OCI-LY7 (cell line): Measurements from ENCODE around the gene ABCA12. TPM values are rescaled to one million over a fixed set of nuclear protein-coding genes. Genes with fewer than 3 reads are reported as not detected.

Experiments used
- BruUV-seq: library from RNA; stranded (reverse); fragments of 400-500 nt; replicated peaks from 2 replicates; lab custom pipeline; 2021; lab: Mats Ljungman, UMichigan
- CTCF ChIA-PET: fragments of 300-600 bp; sonication (Branson Sonifier 250); formaldehyde crosslinking; loops from one replicate; lab custom pipeline; 2022; ENCODE audit warnings: antibody characterized with exemption; ENCODE audit not compliant: unreplicated experiment; lab: Charles Lee
- POLR2A ChIA-PET: fragments of 300-600 bp; sonication (Branson Sonifier 250); formaldehyde crosslinking; loops from one replicate; lab custom pipeline; 2022; ENCODE audit warnings: antibody characterized with exemption; lab: Charles Lee
- DNase-seq: peaks from one replicate; pipeline ENCODE4 v3.0.0-alpha.2; 2015; ENCODE audit warnings: low spot score
- H2AFZ ChIP-seq: fragments of 200-600 bp; sonication (generic), shearing (Covaris generic); 2 replicates; pipeline ENCODE4 v1.6.1; 2014; ENCODE audit warnings: mild to moderate bottlenecking, antibody characterized with exemption, low read length, moderate library complexity
- H3K27ac ChIP-seq: fragments of 200-600 bp; sonication (generic); 2 replicates; pipeline ENCODE4 v1.5.1; 2014; ENCODE audit warnings: mixed run types, low read depth, mild to moderate bottlenecking, moderate library complexity, low read length, inconsistent platforms; ENCODE audit not compliant: poor library complexity, severe bottlenecking
- H3K36me3 ChIP-seq: fragments of 200-600 bp; sonication (generic); 2 replicates; pipeline ENCODE4 v1.6.1; 2014; ENCODE audit warnings: mild to moderate bottlenecking, antibody characterized with exemption, low read length, moderate library complexity, mixed read lengths; ENCODE audit not compliant: insufficient read depth
- H3K4me1 ChIP-seq: fragments of 200-600 bp; sonication (generic); 2 replicates; pipeline ENCODE4 v1.5.1; 2014; ENCODE audit warnings: mild to moderate bottlenecking, low read length; ENCODE audit not compliant: insufficient read depth, poor library complexity, severe bottlenecking
- H3K4me2 ChIP-seq: fragments of 200-600 bp; sonication (generic); 2 replicates; pipeline ENCODE4 v1.6.1; 2014; ENCODE audit warnings: mild to moderate bottlenecking, low read length
- H3K4me3 ChIP-seq: fragments of 200-600 bp; sonication (generic); 2 replicates; pipeline ENCODE4 v1.5.1; 2014; ENCODE audit warnings: mild to moderate bottlenecking, low read depth, low read length; ENCODE audit not compliant: poor library complexity, severe bottlenecking
- H3K79me2 ChIP-seq: fragments of 200-600 bp; sonication (generic); 2 replicates; pipeline ENCODE4 v1.6.1; 2016; ENCODE audit warnings: low read depth, mild to moderate bottlenecking, low read length, moderate library complexity, mixed read lengths; ENCODE audit not compliant: insufficient read depth
- H3K9me2 ChIP-seq: fragments of 200-600 bp; sonication (generic); 2 replicates; pipeline ENCODE4 v1.6.1; 2016; ENCODE audit warnings: mild to moderate bottlenecking, low read length, mixed read lengths; ENCODE audit not compliant: insufficient read depth
- H3K9me3 ChIP-seq: fragments of 200-600 bp; sonication (generic); 2 replicates; pipeline ENCODE4 v1.6.1; 2014; ENCODE audit warnings: mild to moderate bottlenecking, mixed run types, low read length, mixed read lengths
- H4K20me1 ChIP-seq: fragments of 200-600 bp; sonication (generic); 2 replicates; pipeline ENCODE4 v1.6.1; 2014; ENCODE audit warnings: mild to moderate bottlenecking, antibody characterized with exemption, low read length, moderate library complexity, mixed read lengths; ENCODE audit not compliant: insufficient read depth
- CTCF ChIP-seq: fragments of 200-600 bp; sonication (generic); conservative IDR thresholded peaks from 2 replicates; pipeline ENCODE4 v1.5.1; 2014; ENCODE audit warnings: mild to moderate bottlenecking, antibody characterized with exemption, low read length, moderate library complexity, mixed read lengths
- EZH2phosphoT487 ChIP-seq: fragments of 200-600 bp; sonication (generic); IDR thresholded peaks from 2 replicates; pipeline ENCODE4 v1.6.1; 2018; ENCODE audit warnings: low read depth, borderline replicate concordance, mild to moderate bottlenecking, mixed run types, antibody characterized with exemption, low read length, moderate library complexity, mixed read lengths
- intact Hi-C: fragments of 100-400 bp; cut with micrococcal nuclease; formaldehyde crosslinking; loops from one replicate; pipeline ENCODE4 v1.10.0; 2022; ENCODE audit not compliant: unreplicated experiment
- total RNA-seq, 2 experiments: library from RNA; depleted of rRNA in 1 of 2; stranded (reverse); fragments of >200 nt in 1 of 2; shearing (Covaris generic) in 1 of 2; gene quantifications; 2 replicates each; pipeline ENCODE4 v1.2.3, GENCODE V29; 2014 to 2022

ABCA12 gene
- total RNA-seq, 2 experiments from 2014 or later, result not detected

DNA sequence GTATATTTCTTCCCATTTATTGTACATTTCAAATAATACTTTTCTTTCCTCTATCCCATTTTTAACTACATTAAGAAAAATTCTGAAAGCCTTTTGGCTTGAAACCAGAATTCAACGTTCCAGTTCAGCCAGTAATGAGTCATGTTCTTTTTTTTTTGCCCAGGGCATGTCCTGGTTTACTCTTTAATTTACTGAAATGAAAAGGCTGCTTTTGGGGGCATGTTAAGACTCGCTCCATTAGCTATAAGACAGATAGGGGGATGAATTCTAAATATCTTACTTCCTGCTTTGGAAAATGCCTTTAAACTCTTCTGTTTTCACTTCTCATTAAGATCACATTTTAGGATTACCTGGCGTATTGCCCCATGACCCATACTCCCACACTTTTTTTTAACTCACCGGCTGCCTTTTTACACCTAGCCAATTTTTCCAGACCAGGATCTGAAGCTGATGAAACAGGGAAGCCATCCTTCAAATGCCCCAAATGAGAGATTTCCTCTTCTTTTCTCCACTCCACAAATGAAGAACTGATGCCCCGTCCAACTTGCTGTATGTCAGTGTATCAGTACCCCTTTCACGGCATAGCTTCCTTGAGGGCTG lies 585 bp downstream of the ABCA12 start:
- H4K20me1 ChIP-seq, result no peaks in the 10 kb centered on the region
- intact Hi-C loops, result no loop called here
- no peak for TF ChIP-seq EZH2phosphoT487
- no peak for TF ChIP-seq CTCF
- no peak overlapping the region for H3K4me3 ChIP-seq
- CTCF ChIA-PET, result no interaction called here
- no peaks in the 10 kb centered on the region for H3K4me1 ChIP-seq
- no peak overlapping the region for H3K27ac ChIP-seq
- H3K79me2 ChIP-seq, result no peaks in the 10 kb centered on the region
- no peaks in the 10 kb centered on the region for H3K9me2 ChIP-seq
- BruUV-seq, result no TSS peak
- H3K36me3 ChIP-seq, result no peaks in the 10 kb centered on the region
- H3K9me3 ChIP-seq, result no peaks in the 10 kb centered on the region
- H2AFZ ChIP-seq, result no peak overlapping the region
- no peak overlapping the region for H3K4me2 ChIP-seq
- POLR2A ChIA-PET, result interaction anchor here (0.6 kb wide), 1 partner anchor 1517 kb away, joined by 4 read pairs; no protein-coding TSS in a partner anchor
- DNase-seq, result no peak

DNA sequence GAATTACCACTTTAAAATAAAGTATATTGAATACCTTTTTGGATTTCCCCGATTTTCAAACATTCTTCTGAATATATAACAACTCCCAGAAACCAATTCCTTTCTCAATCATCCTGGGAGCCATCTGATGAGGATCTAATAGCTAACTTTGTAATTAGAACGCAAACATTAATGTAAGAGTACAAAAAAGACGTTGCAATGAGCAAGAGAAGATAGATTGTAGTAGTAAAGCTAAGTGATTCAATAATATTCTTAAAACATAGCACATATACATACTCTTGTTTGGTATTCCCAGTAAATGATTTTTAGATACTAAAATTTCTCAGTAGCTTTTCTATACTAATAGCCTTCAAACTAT lies 1.1 kb downstream of the ABCA12 start:
- Histone ChIP-seq H4K20me1 (no peaks in the 10 kb centered on the region), H3K4me1 (no peaks in the 10 kb centered on the region), H3K4me3 (no peak overlapping the region), H3K27ac (no peak overlapping the region), H3K36me3 (no peaks in the 10 kb centered on the region), H3K9me3 (no peaks in the 10 kb centered on the region), H3K4me2 (no peak overlapping the region), H3K9me2 (no peaks in the 10 kb centered on the region), H3K79me2 (no peaks in the 10 kb centered on the region), H2AFZ (no peak overlapping the region)
- no peak for TF ChIP-seq EZH2phosphoT487
- TF ChIP-seq CTCF, result no peak
- DNase-seq, result no peak
- ChIA-PET POLR2A (no interaction called here), CTCF (no interaction called here)
- no TSS peak for BruUV-seq
- intact Hi-C loops, result no loop called here

DNA sequence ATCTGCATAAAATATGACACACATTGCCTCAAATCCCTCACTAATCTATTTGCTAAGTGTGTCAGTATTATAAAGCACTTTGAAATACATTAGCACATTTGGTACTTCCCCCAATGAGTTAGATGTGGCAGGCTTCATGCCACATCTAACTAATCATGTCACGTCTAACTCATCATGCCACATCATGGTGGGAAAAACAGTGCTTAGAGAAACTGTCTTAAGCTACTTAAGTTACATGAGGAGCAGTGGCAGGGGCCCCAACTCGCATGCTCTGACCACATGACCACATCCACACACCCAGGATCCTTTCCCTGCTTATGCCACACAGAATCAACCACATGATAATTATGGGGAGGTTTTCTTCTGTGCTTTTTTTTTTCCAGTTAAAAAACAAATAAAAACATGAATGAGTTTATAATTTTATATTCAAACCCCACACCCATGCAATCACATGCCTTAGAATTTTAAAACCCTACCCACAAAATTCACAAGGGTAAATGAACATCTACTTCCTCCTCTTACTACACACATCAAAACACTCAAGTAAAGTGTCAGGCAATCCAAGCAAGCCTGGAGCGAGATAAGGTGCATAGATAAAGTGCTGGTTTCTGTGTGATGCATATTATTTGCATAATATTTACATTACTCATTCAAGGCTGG lies 1.6 kb downstream of the ABCA12 start:
- no peak overlapping the region for H3K4me2 ChIP-seq
- H3K4me1 ChIP-seq, result no peaks in the 10 kb centered on the region
- H3K36me3 ChIP-seq, result no peaks in the 10 kb centered on the region
- ChIA-PET POLR2A (interaction anchor here (0.7 kb wide), 1 partner anchor 283 kb away, joined by 3 read pairs; no protein-coding TSS in a partner anchor), CTCF (no interaction called here)
- H3K9me3 ChIP-seq, result no peaks in the 10 kb centered on the region
- no peak overlapping the region for H3K27ac ChIP-seq
- H3K9me2 ChIP-seq, result no peaks in the 10 kb centered on the region
- no peak overlapping the region for H2AFZ ChIP-seq
- H4K20me1 ChIP-seq, result no peaks in the 10 kb centered on the region
- H3K79me2 ChIP-seq, result no peaks in the 10 kb centered on the region
- TF ChIP-seq EZH2phosphoT487 (no peak), CTCF (no peak)
- no TSS peak for BruUV-seq
- no peak for DNase-seq
- intact Hi-C loops, result no loop called here
- no peak overlapping the region for H3K4me3 ChIP-seq
